Left lung (tissue), 10 donors: Measurements from ENCODE around the gene FOXI1. TPM values are rescaled to one million over a fixed set of nuclear protein-coding genes. Genes with fewer than 3 reads are reported as not detected.

Experiments
- ATAC-seq: fragments of 200-7000 bp; cut with Tn5 transposase; one replicate; pipeline ENCODE4 v1.9.1; 2020; ENCODE audit warnings: moderate library complexity
- DNase-seq, 4 donors: peaks; one replicate each; pipeline ENCODE4 v3.0.0-alpha.2; 2013 to 2020
- H3K27ac ChIP-seq, 2 donors: fragments of 200-600 bp; sonication (generic) in 1 of 2; one replicate each; pipeline versions ENCODE4 v1.5.0 to v1.8.0; 2020 to 2021
- H3K27me3 ChIP-seq, 2 donors: fragments of 200-600 bp; sonication (generic) in 1 of 2; one replicate each; pipeline versions ENCODE4 v1.5.0 to v1.8.0; 2020 to 2021
- H3K36me3 ChIP-seq, 2 donors: fragments of 200-600 bp; sonication (generic) in 1 of 2; one replicate each; pipeline versions ENCODE4 v1.5.0 to v1.8.0; 2020 to 2021
- H3K4me1 ChIP-seq, 2 donors: fragments of 200-600 bp; one replicate each; pipeline ENCODE4 v1.8.0; 2021
- H3K4me3 ChIP-seq, 2 donors: fragments of 200-600 bp; sonication (generic) in 1 of 2; one replicate each; pipeline versions ENCODE4 v1.5.0 to v1.8.0; 2020 to 2021; ENCODE audit warnings: mild to moderate bottlenecking in 1 of 2
- H3K9me3 ChIP-seq, 2 donors: fragments of 200-600 bp; sonication (generic) in 1 of 2; one replicate each; pipeline versions ENCODE4 v1.5.0 to v1.8.0; 2020 to 2021
- CTCF ChIP-seq, 2 donors: fragments of 200-600 bp; sonication (generic) in 1 of 2; IDR thresholded peaks; one replicate each; pipeline versions ENCODE4 v1.5.0 to v1.8.0; 2021; ENCODE audit warnings: antibody characterized with exemption in 2 of 2
- intact Hi-C, 2 donors: fragments of 100-400 bp; cut with DNase I; formaldehyde crosslinking; loops; one replicate each; pipeline versions ENCODE4 v1.11.2 to v1.14.2; 2022
- polyA plus RNA-seq, 6 donors: library from polyadenylated mRNA; unstranded; fragments of 120-200 nt; gene quantifications; one replicate each; pipeline ENCODE4 v1.2.1, GENCODE V29; 2013; ENCODE audit not compliant: insufficient read length in 6 of 6
- total RNA-seq, 2 donors: library from RNA; stranded (reverse); fragmentation: NEBNext Ultra II Directional; extraction: Animal tissue kit (Norgen Biotek cat#: 25700); gene quantifications; one replicate each; pipeline ENCODE4 v1.2.1, GENCODE V29; 2021
- donor health status: DM: no; HTN: yes; CAD: no.
- donor health status: DM: no; HTN: no; CAD: no.

The FOXI1 gene
- total and polyA plus RNA-seq, 8 donors, result 0.07 to 0.09 TPM; not detected in 6

GRCh38 chr5:170108266-170108785 is 2.6 kb downstream of the FOXI1 start:
- DNase-seq (no peak), ATAC-seq (no peak)
- Histone ChIP-seq H3K27me3 (no peaks in the 10 kb centered on the region), H3K36me3 (no peaks in the 10 kb centered on the region), H3K4me1 (peaks cover 0 to 12% of the 10 kb centered on the region in 2 donors), H3K27ac (no peak overlapping the region), H3K4me3 (no peak overlapping the region), H3K9me3 (no peaks in the 10 kb centered on the region)
- intact Hi-C loops, result loop anchor here in 1 of 2 donors (5.0 kb wide), 1 partner anchor 74 kb away; no protein-coding TSS in a partner anchor
- TF ChIP-seq CTCF (IDR thresholded peaks at IDR 0.05), result no peak

GRCh38 chr5:170109059-170110031 is 3.6 kb downstream of the FOXI1 start:
- intact Hi-C loops, result loop anchor here in 1 of 2 donors (5.0 kb wide), 1 partner anchor 73 kb away; no protein-coding TSS in a partner anchor
- DNase-seq (no peak), ATAC-seq (no peak)
- H3K27ac ChIP-seq, result no peak overlapping the region
- TF ChIP-seq CTCF (IDR thresholded peaks at IDR 0.05), result no peak
- no peaks in the 10 kb centered on the region for H3K27me3 ChIP-seq
- no peaks in the 10 kb centered on the region for H3K36me3 ChIP-seq
- H3K9me3 ChIP-seq, result no peaks in the 10 kb centered on the region
- no peak overlapping the region for H3K4me3 ChIP-seq
- H3K4me1 ChIP-seq, result peaks cover 0 to 13% of the 10 kb centered on the region in 2 donors

GRCh38 chr5:170110403-170111087 is 4.8 kb downstream of the FOXI1 start:
- intact Hi-C loops, result no loop called here
- no peaks in the 10 kb centered on the region for H3K27me3 ChIP-seq

GRCh38 chr5:170111088-170111785 is 5.5 kb downstream of the FOXI1 start:
- Histone ChIP-seq H3K4me1 (peaks cover 0 to 9% of the 10 kb centered on the region in 2 donors), H3K4me3 (no peak overlapping the region), H3K27me3 (no peaks in the 10 kb centered on the region), H3K36me3 (no peaks in the 10 kb centered on the region), H3K27ac (no peak overlapping the region), H3K9me3 (peaks cover 0 to 2% of the 10 kb centered on the region in 2 donors)
- no peak for ATAC-seq
- no peak for DNase-seq
- TF ChIP-seq CTCF (IDR thresholded peaks at IDR 0.05), result no peak
- intact Hi-C loops, result no loop called here

More at GRCh38 chr5:170110403-170111087, 4.8 kb downstream of the FOXI1 start:
- no peak overlapping the region for H3K4me3 ChIP-seq
- no peak for TF ChIP-seq CTCF (IDR thresholded peaks at IDR 0.05)
- no peak overlapping the region for H3K27ac ChIP-seq
- ATAC-seq (no peak), DNase-seq (no peak)
- no peaks in the 10 kb centered on the region for H3K36me3 ChIP-seq
- peaks cover 0 to 13% of the 10 kb centered on the region in 2 donors for H3K4me1 ChIP-seq
- peaks cover 0 to 2% of the 10 kb centered on the region in 2 donors for H3K9me3 ChIP-seq
